HG02623 (cell line): Measurements from ENCODE around the gene IGSF5.
"Not testable (repeated sequence)": the region's sequence is repeated elsewhere in the genome, so short reads cannot be mapped to it uniquely, and the experiment has no call there.

ENCODE experiments used
- ATAC-seq: cut with Tn5 transposase; IDR thresholded peaks from one replicate; pipeline ENCODE4 v1.9.1; 2021; ENCODE audit warnings: moderate library complexity; ENCODE audit not compliant: unreplicated experiment

Gene IGSF5

DNA sequence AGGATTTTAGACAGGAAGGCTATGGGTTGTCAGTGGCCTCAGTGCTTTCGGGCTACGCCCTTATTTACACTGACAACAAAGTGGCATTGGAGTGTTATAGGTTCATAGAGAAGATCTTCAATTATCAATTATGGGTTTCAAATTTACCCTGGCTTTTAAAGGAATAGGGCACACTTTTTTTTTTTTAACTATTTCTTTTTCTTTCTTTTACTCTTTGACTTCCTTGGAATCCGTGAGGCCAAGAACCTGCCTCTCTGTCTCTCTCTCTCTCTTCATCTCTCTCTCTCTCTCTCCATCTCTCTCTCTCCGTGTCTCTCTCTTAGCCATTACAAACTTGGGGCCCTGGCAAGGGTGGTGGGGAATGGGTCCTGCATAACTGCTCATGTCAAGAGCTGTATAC lies at the start of gene IGSF5:
IGSF5 (plus strand) TSS at position 301 of the 400 bp plus-strand sequence. CDS start 327 bp downstream, outside the sequence.
- not testable (repeated sequence) for ATAC-seq

DNA sequence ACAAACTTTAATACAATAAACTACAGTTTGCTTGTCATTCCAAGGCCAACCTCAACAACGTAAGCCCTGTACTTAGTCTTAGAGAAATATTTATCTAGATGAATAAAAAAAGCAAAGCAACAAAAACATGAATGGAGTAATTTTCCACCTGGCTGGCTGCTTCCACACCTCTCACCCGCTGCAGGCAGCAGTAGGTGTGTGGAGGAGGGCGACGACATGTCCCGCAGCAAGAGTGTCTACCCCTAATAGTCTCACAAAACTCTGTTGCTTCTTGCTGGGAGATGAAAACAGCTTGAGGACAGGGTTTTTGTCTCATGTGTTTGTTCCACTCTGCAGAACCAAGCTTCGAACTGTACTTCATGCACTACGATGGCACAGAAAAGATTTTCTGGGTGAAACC lies 48.8 kb upstream of the IGSF5 start:
- no peak for ATAC-seq

DNA sequence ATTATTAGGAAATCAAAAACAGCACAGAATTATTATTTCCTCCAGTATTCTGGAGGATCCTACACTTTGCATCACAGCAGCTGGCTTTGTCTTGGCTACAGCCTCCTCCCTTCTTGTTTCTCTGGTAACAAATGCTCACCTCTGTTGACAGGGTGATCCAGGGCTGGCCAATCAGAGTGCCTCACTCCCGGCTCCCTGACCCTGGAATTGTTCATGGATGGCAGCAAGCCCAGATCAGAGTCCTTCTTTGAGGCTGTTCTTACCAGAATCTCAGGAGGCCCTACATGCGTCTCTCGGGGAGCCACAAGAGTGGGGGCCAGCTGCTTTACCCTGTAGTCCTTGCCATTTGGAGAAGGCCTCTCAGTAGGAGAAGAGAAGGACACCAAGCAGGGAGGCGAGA lies 48.4 kb upstream of the IGSF5 start:
- no peak for ATAC-seq

DNA sequence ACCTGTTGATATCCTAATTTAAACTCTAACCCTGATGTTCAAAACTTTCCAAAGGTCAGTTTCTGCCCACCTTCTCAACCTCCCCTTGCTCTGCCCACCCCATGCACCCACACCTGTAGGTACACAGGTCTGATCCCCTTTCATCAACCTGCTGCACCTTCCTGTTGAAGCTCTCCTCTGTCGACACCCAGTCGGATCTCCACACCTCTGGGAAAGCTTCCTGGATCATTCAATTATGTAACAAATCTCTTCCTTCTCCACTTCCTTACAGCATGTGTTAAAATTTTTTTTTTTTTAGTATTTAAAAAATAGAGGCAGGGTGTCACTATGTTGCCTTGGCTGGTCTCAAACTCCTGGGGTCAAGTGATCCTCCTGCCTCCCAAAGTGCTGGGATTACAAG lies 44.7 kb upstream of the IGSF5 start:
- ATAC-seq = no peak

DNA sequence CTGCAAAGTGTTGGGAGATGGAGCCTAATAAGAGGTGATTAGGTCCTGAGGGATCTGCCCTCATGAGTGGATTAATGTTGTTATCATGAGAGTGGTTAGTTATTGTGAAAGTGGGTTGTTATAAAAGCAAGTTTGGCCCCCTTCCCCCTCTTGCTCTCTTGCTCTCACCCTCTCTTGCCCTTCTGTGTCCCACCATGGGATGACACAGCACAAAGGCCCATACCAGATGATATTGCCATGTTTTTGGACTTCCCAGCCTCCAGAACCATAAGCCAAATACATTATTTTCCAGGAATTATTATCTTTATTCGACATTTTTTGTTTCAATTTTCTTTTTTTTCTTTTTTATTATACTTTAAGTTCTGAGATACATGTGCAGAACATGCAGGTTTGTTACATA lies 41.4 kb upstream of the IGSF5 start:
- no peak for ATAC-seq

DNA sequence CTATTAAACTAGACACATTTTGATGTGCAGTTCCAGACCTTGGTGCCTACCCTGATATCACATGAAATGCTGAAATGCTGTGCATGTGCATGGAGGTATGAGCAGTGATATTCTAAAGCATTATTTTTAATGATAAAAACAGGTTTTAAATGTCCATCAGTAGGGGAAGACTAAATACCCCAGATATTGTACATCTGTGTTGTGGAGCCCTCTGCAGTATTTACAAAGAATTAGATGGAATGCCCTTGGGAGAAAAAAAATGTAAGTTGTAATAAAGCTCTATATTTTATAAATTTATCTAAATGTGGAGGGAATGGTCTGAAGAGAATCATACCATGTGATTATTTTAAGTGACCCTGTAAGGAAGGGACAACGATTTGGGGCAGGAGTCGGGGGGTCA lies 39.1 kb upstream of the IGSF5 start:
- ATAC-seq = no peak

DNA sequence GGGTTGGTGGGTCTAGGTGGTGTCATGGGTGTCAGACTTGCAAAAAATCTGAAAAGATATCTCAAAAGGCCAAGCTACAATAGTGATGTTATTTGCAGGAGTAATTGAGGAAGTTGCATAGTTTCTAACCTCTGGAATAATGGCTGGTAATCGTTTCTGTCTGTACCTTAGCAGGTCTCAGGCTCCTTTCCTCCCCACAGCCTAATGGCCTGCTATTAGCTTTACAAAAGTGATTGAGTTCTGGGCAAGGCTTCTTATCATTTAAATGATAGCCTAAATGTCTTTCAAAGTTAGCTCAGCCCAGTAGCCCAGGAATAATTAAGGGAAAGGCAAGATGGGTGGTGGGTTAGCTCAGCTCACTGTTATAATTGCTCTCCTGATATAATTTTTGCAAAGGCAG lies 37.7 kb upstream of the IGSF5 start:
- ATAC-seq = no peak

DNA sequence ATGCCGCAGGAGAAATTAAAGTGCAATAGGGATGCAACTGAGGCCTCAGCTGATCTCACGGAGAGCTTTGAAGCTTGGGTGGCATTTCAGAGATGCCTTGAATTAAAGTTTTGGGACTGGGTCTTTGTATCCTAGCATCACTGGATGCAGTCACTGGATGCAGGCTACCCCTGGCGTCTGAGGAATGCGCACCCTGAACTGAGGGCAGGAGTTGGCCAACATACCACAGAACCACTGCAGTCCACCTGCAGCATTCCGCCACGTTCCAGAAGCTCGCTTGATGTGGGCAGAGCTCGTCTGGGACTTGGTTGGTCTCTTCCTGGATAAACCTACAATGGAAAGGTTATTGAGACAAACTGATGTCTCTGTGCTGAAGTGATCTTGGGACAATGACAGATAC lies 34.1 kb upstream of the IGSF5 start:
- no peak for ATAC-seq

DNA sequence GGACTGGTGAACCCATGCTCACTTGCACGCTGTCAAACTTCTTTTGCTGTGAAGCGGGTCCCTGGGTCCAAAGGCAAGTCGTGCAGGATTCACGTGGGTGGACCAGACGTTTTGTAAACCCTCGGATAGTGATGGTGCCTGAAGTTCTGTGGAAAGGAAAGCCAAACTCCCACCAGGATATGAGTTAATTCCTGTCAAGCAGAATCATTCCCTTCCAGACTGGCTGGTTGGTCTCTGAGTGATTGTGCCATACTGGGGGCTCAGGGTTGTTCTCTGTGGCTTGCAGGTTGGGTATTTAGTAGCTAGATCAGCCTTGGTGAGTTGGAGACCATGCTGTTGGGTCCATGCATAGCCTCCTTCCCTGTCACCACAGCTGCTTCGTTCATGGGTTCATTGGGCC lies 32.7 kb upstream of the IGSF5 start:
- ATAC-seq = no peak

DNA sequence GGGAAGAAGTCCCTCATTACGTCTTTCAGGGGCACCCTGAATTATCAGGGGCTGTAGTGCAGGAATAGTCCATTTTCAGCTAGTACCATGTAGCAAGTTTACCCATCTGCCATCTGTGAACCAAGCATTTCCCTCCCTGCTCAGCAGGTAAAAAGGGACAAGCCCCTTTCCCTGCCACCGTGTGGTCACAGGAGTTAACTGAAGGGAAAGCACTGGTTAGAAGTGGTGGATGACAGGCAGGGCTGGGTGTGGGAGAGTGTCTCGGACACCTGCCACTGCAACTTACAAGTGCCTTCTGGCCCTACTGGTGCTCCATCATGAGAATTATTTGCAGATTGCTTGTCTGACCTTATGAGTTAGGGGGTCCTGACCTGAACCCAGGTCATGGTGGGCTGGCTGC lies 32.0 kb upstream of the IGSF5 start:
- no peak for ATAC-seq

DNA sequence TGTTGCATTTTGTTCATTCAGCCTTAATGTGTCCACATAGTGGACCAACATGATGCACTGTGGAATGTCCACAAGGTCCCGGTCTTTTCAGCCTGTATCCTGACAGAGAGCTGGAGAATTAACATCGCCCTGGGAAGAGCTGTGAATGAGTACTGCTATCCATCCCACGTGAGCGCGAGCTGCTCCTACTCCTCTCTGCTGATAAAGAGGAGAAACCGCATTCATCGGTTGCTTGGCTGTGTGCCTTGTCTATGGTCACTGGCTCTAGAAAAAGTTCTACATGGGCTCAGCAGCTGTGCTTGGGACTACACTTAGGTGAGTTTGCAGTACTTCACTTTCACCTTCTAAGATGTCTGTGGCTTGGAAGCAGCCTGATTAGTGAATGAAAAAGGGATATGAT lies 31.1 kb upstream of the IGSF5 start:
- ATAC-seq = no peak

DNA sequence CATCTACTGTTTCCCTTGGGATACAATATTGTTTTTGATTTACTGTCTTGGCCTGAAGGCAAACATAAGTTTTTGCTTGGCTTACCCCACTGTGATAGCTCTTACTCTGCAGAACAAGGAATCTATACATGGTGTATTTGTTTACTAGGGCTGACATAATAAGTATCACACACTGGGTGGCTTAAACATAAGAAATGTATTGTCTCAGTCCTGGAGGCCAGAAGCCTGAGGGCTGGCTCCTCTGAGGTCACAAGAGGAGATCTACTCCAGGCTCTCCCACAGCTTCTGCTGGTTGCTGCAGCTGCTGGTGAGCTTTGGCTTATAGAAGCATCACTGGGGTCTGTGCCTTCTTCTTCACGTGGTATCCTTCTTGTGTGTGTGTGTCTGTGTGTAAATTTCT lies 30.7 kb upstream of the IGSF5 start:
- ATAC-seq = no peak

DNA sequence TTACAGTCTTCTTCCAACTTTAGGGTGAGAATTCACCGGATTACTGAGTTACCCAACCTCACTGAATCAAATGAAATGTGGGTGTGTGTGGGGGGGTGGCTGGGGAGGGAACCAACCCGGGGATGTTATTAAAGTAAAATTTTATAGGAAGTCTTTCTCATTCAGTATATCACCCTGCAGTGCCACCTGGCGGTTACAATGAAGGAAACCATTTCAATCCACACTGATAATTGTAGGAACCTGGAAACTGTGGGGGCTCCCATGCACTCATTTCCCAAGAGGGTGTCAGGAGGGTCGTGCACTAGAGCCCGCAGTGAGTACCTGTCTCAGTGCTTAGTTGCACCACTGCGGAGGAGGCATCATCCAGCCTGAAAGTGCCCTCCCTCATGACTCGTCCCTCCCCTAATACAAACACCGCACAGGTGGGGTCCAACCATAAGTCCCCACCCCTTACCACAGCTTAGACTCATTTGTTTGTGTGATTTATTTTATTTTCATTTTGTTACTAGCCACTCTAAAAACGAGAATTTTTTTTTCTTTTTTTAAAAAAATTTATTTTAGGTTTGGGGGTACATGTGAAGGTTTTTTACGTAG lies 29.1 kb upstream of the IGSF5 start:
- no peak for ATAC-seq

DNA sequence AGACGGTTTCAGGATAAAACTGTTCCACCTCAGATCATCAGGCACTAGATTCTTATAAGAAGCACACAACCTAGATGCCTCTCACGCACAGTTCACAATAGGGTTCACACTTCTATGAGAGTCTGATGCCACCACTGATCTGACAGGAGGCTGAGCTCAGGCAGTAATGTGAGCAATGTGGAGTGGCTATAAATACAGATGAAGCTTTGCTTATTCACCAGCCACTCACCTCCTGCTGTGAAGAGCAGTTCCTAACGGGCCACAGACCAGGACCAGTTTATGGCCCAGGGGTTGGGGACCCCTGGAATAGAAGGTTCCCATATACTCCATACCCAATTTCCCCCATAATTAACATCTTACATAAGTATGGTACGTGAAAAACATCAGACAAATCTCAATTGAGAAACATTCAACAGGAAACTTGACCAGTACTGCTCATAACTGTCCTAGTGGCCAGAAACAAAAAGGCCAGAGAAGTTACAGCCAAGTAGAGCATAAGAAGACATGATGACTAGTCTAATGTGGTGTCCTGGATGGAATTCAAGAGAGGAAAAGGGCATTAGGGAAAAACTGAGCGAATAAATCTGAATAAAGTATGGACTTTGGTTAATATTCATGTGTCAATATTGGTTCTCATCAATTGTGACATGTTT lies 24.7 kb upstream of the IGSF5 start:
- ATAC-seq = no peak

DNA sequence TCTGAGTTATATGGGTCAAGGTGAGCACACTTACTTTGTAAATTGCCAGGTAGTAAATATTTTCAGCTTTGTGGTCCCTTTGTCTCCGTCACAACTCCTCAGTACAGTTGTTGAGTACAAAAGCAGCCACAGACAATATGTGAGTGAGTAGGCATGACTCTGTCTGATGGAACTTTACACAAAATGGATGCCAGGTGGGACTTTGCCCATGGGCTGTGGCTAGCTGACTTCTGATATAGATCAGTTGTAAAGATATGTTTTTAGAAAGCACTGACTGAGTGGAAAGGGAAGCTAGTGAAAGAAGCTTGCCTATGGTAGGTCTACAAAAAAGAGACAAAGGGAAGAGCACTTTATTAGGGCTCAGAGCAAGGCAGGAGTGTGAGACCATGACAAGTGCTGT lies 23.1 kb upstream of the IGSF5 start:
- no peak for ATAC-seq

DNA sequence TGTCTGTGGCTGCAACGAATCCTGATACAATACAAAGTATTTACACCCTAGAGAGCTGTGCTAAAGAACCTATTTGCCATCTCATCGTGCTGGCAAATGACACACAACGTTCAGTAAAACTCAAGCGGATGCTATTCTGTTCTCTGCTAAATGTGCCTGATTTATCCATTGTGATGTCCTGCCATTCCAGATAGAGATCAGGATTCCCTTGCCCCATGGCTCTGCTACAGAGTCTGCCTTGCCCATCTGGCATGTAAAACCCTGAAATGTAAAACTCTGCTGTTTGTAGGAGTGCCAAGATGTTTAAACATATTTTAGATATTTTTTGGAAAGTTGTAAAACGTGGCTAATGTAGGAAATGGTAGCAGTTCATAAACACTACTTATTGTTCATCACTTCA lies 20.0 kb upstream of the IGSF5 start:
- ATAC-seq = no peak

DNA sequence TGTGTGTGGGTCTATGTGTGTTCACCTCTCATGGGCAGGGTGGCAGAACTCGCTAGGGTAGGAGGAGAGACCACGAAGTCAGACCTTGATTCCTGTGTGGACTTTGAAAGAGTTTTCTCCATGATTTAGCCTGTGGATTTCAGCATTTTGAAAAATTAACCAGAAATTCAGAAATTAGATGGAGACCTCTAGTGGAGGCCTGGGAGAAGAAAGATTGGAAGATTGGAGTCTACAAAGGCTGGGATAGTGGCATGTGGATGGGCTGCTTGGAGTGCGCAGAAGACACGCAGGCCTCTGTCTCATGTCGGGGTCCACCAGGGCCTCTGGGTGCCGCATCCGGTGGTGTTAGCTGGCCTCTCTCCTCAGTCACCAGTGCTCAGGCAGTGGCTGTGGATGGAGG lies 18.9 kb upstream of the IGSF5 start:
- ATAC-seq = no peak

DNA sequence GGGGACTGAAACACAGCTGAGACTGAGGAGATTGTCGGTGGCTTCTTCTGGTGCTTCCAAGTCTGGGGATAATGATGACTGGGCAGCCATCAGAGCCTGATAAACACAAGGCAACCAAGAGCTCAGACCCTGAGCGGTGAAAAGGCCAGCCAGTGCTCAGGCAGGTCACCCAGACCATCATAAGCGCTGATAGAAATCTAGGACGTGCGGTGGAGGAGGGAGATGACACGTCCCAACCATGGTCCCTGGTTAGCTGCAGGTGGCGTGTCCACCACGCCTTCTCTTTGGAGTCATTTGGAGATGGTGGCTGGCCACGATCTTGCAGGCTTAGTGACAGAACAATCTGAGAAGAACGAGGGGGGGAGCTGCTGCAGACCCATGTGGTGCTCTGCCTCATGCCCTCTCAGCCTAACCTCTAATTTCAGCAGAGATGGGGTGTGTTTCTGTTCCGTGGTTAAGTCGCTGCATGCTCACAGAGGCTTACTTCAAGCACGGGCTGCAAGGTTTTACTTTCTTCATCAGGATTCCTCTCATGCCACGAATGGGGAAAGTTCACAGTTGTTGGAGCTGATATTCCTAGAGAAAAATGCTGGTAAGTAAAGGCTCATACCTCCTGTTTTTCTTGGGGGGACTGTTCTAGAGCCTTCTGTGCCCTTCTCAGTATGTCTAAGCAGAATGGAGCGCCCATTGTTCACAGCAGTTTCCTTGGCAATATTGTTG lies 17.4 kb upstream of the IGSF5 start:
- no peak for ATAC-seq

DNA sequence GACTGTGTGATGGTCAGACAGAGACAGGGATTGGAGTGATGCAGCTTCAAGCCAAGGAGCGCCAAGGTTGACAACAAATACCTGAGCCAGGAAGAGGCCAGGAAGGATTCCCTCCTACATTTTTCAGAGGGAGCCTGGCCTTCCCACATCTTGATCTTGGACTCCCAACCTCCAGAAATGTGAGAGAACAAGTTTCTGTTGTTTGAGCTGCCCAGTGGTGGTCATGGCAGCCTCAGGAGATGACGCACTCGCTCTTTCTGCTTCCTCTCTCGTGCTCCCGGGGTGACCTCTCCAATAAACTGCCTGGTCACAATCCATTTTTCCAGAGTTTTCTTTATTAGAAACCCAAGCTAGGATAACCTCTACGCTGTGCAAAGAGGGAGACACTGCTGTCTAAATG lies 16.6 kb upstream of the IGSF5 start:
- ATAC-seq = no peak

DNA sequence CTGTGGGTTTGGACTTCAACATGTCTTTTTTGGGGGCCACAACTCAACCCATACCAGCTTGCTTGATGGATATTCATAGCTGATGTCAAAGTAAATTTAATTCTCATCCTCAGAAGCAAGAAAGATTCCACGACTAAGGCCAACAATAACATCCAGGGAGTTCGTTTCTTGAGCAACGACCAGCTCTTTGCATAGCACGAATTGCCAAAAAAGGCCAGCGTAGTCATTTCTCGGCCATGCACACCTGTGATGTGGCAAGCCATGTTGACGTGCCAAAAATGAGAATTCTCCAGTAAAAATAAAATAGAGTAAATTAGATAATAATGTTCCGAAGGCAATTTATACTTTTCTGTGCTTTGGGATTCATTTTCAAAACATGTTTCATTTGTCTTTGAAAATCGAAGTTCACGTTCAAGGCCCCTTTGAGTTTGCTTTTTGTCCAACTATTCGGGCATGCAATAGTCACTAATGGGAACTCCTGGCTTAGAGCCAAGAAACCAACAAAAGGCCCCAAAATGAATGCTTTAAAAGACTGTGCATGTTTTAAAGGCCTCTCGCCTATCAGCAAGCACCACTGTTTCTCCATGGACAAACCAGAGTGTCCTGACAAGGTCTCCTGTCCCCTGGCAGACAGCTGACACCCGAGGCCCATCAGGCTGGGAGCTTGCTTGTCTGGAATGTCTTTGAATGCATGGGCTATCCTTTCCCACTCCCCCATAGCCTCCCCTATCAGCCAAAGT lies 14.4 kb upstream of the IGSF5 start:
- no peak for ATAC-seq

DNA sequence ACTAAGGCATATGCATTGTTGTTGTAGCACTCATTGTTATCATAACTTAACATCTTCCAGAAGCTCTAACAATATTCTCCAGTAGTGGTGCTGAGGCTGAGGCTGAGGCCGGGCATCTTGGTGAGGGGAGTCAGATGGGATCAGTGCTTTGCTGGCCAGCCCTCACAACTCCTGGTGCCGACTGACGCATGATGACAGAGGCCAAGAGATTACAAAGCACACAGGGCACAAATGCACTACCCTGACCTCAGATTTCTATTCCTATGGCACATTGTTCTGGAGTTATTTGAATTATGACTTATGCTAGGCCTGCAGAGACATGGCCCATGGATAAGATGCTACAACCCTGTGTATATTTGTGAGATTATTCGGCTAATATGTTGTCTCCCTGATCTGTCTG lies 8.3 kb upstream of the IGSF5 start:
- no peak for ATAC-seq
